Ishikawa (cell line): ENCODE data around the gene DPM3.

Experiments used
- CEBPB ChIP-seq: IDR thresholded peaks from 2 replicates; pipeline ENCODE4 v1.6.1; 2012
- CREB1 ChIP-seq: IDR thresholded peaks from 2 replicates; pipeline ENCODE4 v1.6.1; 2012; ENCODE audit warnings: low read depth
- EGR1 ChIP-seq: IDR thresholded peaks from 2 replicates; pipeline ENCODE4 v1.6.1; 2012
- EP300 ChIP-seq: IDR thresholded peaks from 2 replicates; pipeline ENCODE4 v1.6.1; 2012; ENCODE audit warnings: borderline replicate concordance
- FOXM1 ChIP-seq: IDR thresholded peaks from 2 replicates; pipeline ENCODE4 v1.6.1; 2012; ENCODE audit warnings: low read depth, borderline replicate concordance
- MAX ChIP-seq: IDR thresholded peaks from 2 replicates; pipeline ENCODE4 v1.6.1; 2012
- NFIC ChIP-seq: IDR thresholded peaks from 2 replicates; pipeline ENCODE4 v1.6.1; 2012
- RAD21 ChIP-seq: IDR thresholded peaks from 2 replicates; pipeline ENCODE4 v1.6.1; 2012; ENCODE audit warnings: low read depth
- REST ChIP-seq: IDR thresholded peaks from 2 replicates; pipeline ENCODE4 v1.6.1; 2012; ENCODE audit warnings: low read depth, mild to moderate bottlenecking
- TAF1 ChIP-seq: IDR thresholded peaks from 2 replicates; pipeline ENCODE4 v1.6.1; 2012; ENCODE audit warnings: low read depth, mild to moderate bottlenecking
- TCF12 ChIP-seq: IDR thresholded peaks from 2 replicates; pipeline ENCODE4 v1.6.1; 2012; ENCODE audit warnings: low read depth
- TEAD4 ChIP-seq: IDR thresholded peaks from 2 replicates; pipeline ENCODE4 v1.6.1; 2012
- USF1 ChIP-seq: IDR thresholded peaks from 2 replicates; pipeline ENCODE4 v1.6.1; 2012
- YY1 ChIP-seq: IDR thresholded peaks from 2 replicates; pipeline ENCODE4 v1.6.1; 2012; ENCODE audit warnings: low read depth
- ZBTB7A ChIP-seq: IDR thresholded peaks from 2 replicates; pipeline ENCODE4 v1.6.1; 2012; ENCODE audit warnings: low read depth

The DPM3 gene

GRCh38 chr1:155139895-155140629 lies at the start of gene DPM3:
DPM3 (minus strand) TSS chr1:155140531; CDS start chr1:155140240, 291 bp downstream.
- no peak for TF ChIP-seq EP300
- TF ChIP-seq YY1 = peak; percentile 74
- TF ChIP-seq EGR1 = 0 out of 2 replicates have a peak, but pooled peaks have one; percentile 8
- peak; percentile 26; the same call in 1 of the 2 replicates for TF ChIP-seq ZBTB7A
- TF ChIP-seq TEAD4 = no peak
- TF ChIP-seq REST = no peak
- TF ChIP-seq MAX = peak; percentile 48; the same call in 1 of the 2 replicates
- TF ChIP-seq NFIC = no peak
- TF ChIP-seq TAF1 = peak; percentile 70
- TF ChIP-seq FOXM1 = no peak
- no peak for TF ChIP-seq USF1
- no peak for TF ChIP-seq CREB1
- no peak for TF ChIP-seq CEBPB
- no peak for TF ChIP-seq RAD21
- TF ChIP-seq TCF12 = peak; percentile 42

GRCh38 chr1:155188268-155188667 lies 47.9 kb upstream of the DPM3 start:
- TF ChIP-seq CREB1 (no peak), NFIC (no peak), REST (no peak), TEAD4 (no peak), YY1 (no peak), MAX (no peak), RAD21 (no peak), TAF1 (no peak), EP300 (no peak), TCF12 (no peak), EGR1 (no peak)

GRCh38 chr1:155187456-155187891 lies 47.1 kb upstream of the DPM3 start:
- TF ChIP-seq USF1 (no peak), CEBPB (no peak), MAX (no peak), TAF1 (no peak), EGR1 (no peak), ZBTB7A (no peak), NFIC (no peak), TCF12 (no peak), RAD21 (no peak), FOXM1 (no peak), REST (no peak), TEAD4 (no peak), EP300 (no peak), YY1 (no peak), CREB1 (no peak)
